Fibroblast of lung (primary cell): ENCODE data around the gene ZNF20. TPM values are rescaled to one million over a fixed set of nuclear protein-coding genes. Genes with fewer than 3 reads are reported as not detected.

ENCODE experiments used
- DNase-seq, 2 donors: peaks; one replicate each; pipeline versions ENCODE4 v3.0.0 to v3.0.0-alpha.2; 2010; ENCODE audit warnings: low read depth in 2 of 2
- H2AFZ ChIP-seq: 2 replicates; pipeline ENCODE4 v1.5.1; 2012; ENCODE audit warnings: low read length, control low read depth, inconsistent platforms
- H3K27ac ChIP-seq: 2 replicates; pipeline ENCODE4 v1.5.1; 2011; ENCODE audit warnings: low read length, control low read depth; ENCODE audit not compliant: insufficient read depth
- H3K27me3 ChIP-seq: 2 replicates; pipeline ENCODE4 v1.5.1; 2011; ENCODE audit warnings: mild to moderate bottlenecking, low read length; ENCODE audit not compliant: control insufficient read depth, insufficient read depth
- H3K36me3 ChIP-seq: 2 replicates; pipeline ENCODE4 v1.5.1; 2011; ENCODE audit warnings: low read length; ENCODE audit not compliant: control insufficient read depth, insufficient read depth
- H3K4me1 ChIP-seq: 2 replicates; pipeline ENCODE4 v1.5.1; 2011; ENCODE audit warnings: low read length; ENCODE audit not compliant: control insufficient read depth, insufficient read depth; ENCODE audit errors: extremely low read depth
- H3K4me2 ChIP-seq: 2 replicates; pipeline ENCODE4 v1.5.1; 2011; ENCODE audit warnings: low read length, control low read depth; ENCODE audit not compliant: insufficient read depth; ENCODE audit errors: extremely low read depth
- H3K4me3 ChIP-seq, 4 experiments: fragments of 200-600 bp in 1 of 4; sonication (generic) in 1 of 4; replicated peaks in 1 of 4; 2 replicates each; pipeline ENCODE4 v1.5.1; 2011 to 2016; ENCODE audit warnings: low read length in 4 of 4, low read depth in 3 of 4, mild to moderate bottlenecking in 3 of 4, control low read depth in 2 of 4, inconsistent platforms in 1 of 4, mixed read lengths in 1 of 4; ENCODE audit not compliant: insufficient read depth in 1 of 4; ENCODE audit errors: control extremely low read depth in 1 of 4
- H3K79me2 ChIP-seq: 2 replicates; pipeline ENCODE4 v1.5.1; 2012; ENCODE audit warnings: mild to moderate bottlenecking, low read length, inconsistent platforms; ENCODE audit not compliant: control insufficient read depth, insufficient read depth
- H3K9ac ChIP-seq: 2 replicates; pipeline ENCODE4 v1.5.1; 2011; ENCODE audit warnings: mild to moderate bottlenecking, low read length, control low read depth; ENCODE audit not compliant: insufficient read depth
- H3K9me3 ChIP-seq: 2 replicates; pipeline ENCODE4 v1.5.1; 2012; ENCODE audit warnings: low read depth, low read length; ENCODE audit not compliant: control insufficient read depth, insufficient read depth
- H4K20me1 ChIP-seq: 2 replicates; pipeline ENCODE4 v1.5.1; 2011; ENCODE audit warnings: low read length; ENCODE audit not compliant: control insufficient read depth, insufficient read depth; ENCODE audit errors: extremely low read depth
- EZH2 ChIP-seq: IDR thresholded peaks from 2 replicates; pipeline ENCODE4 v1.5.1; 2012; ENCODE audit warnings: low read length, control low read depth, mild to moderate bottlenecking; ENCODE audit errors: missing control alignments
- polyA plus RNA-seq, 2 donors: library from polyadenylated mRNA; depleted of rRNA in 1 of 2; stranded (reverse) in 1 of 2; unstranded in 1 of 2; fragments of >200 nt; gene quantifications; 2 replicates each; pipeline ENCODE4 v1.2.1, GENCODE V29; 2011 to 2012; ENCODE audit warnings: missing spikeins in 1 of 2
- total RNA-seq: library from RNA; depleted of rRNA; stranded (reverse); fragments of >200 nt; gene quantifications from 2 replicates; pipeline ENCODE4 v1.2.1, GENCODE V29; 2014
- TF ChIP-seq, protein P1 (sequence below), 2 donors: IDR thresholded peaks in 1 of 2; conservative IDR thresholded peaks in 1 of 2; 1 replicate in 1 of 2; 2 replicates in 1 of 2; pipeline ENCODE4 v1.5.1; 2011 to 2012; ENCODE audit warnings: low read length in 2 of 2, control low read depth in 1 of 2, inconsistent platforms in 1 of 2, low read depth in 1 of 2, mild to moderate bottlenecking in 1 of 2

The ZNF20 gene
- total and polyA plus RNA-seq, 2 donors (not counting 1 experiment from before 2014, with no cell fraction given): 3.3 to 8.6 TPM

- peaks cover 12% of the 10 kb centered on the region for H3K9me3 ChIP-seq
- peaks cover 19% of the 10 kb centered on the region for H3K36me3 ChIP-seq
- H2AFZ ChIP-seq: no peak overlapping the region
- no peaks in the 10 kb centered on the region for H4K20me1 ChIP-seq
- no peak overlapping the region for H3K27ac ChIP-seq
- no peaks in the 10 kb centered on the region for H3K4me1 ChIP-seq
- no peak overlapping the region for H3K4me2 ChIP-seq
- no peaks in the 10 kb centered on the region for H3K27me3 ChIP-seq
- TF ChIP-seq, protein P1, sequence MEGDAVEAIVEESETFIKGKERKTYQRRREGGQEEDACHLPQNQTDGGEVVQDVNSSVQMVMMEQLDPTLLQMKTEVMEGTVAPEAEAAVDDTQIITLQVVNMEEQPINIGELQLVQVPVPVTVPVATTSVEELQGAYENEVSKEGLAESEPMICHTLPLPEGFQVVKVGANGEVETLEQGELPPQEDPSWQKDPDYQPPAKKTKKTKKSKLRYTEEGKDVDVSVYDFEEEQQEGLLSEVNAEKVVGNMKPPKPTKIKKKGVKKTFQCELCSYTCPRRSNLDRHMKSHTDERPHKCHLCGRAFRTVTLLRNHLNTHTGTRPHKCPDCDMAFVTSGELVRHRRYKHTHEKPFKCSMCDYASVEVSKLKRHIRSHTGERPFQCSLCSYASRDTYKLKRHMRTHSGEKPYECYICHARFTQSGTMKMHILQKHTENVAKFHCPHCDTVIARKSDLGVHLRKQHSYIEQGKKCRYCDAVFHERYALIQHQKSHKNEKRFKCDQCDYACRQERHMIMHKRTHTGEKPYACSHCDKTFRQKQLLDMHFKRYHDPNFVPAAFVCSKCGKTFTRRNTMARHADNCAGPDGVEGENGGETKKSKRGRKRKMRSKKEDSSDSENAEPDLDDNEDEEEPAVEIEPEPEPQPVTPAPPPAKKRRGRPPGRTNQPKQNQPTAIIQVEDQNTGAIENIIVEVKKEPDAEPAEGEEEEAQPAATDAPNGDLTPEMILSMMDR (conservative IDR thresholded peaks at IDR 0.05 in 1 of 2, IDR thresholded peaks at IDR 0.05 in 1 of 2; ENCODE audit: low read depth in 1 of 2, low read length in 2 of 2): no peak
- TF ChIP-seq EZH2: no peak
- H3K9ac ChIP-seq: no peak overlapping the region
- peaks cover 7% of the 10 kb centered on the region for H3K79me2 ChIP-seq
- peak; percentile 23 to 31 for DNase-seq
- H3K4me3 ChIP-seq: no peak overlapping the region
These were observed 7.1 kb downstream of the ZNF20 start for GRCh38 chr19:12133069-12133468.

GRCh38 chr19:12126707-12127106, 13.4 kb downstream of the ZNF20 start:
- no peaks in the 10 kb centered on the region for H4K20me1 ChIP-seq
- H3K79me2 ChIP-seq: no peaks in the 10 kb centered on the region
- H3K4me1 ChIP-seq: no peaks in the 10 kb centered on the region
- H3K27ac ChIP-seq: no peak overlapping the region
- H3K9me3 ChIP-seq: no peaks in the 10 kb centered on the region
- H3K27me3 ChIP-seq: no peaks in the 10 kb centered on the region
- TF ChIP-seq, protein P1 (conservative IDR thresholded peaks at IDR 0.05 in 1 of 2, IDR thresholded peaks at IDR 0.05 in 1 of 2; ENCODE audit: low read depth in 1 of 2, low read length in 2 of 2): peak; percentile 24 to 41
- no peak for TF ChIP-seq EZH2
- no peak for DNase-seq
- no peak overlapping the region for H3K9ac ChIP-seq
- no peak overlapping the region for H2AFZ ChIP-seq
- no peak overlapping the region for H3K4me3 ChIP-seq
- no peak overlapping the region for H3K4me2 ChIP-seq
- no peaks in the 10 kb centered on the region for H3K36me3 ChIP-seq

GRCh38 chr19:12117201-12117970, 22.8 kb downstream of the ZNF20 start:
- Histone ChIP-seq H3K9ac (no peak overlapping the region), H4K20me1 (no peaks in the 10 kb centered on the region), H3K27ac (no peak overlapping the region), H3K4me2 (no peak overlapping the region), H3K9me3 (no peaks in the 10 kb centered on the region), H3K36me3 (no peaks in the 10 kb centered on the region), H3K27me3 (no peaks in the 10 kb centered on the region), H3K4me3 (no peak overlapping the region), H3K79me2 (no peaks in the 10 kb centered on the region), H2AFZ (no peak overlapping the region), H3K4me1 (no peaks in the 10 kb centered on the region)
- no peak for DNase-seq
- no peak for TF ChIP-seq EZH2
- TF ChIP-seq, protein P1 (conservative IDR thresholded peaks at IDR 0.05 in 1 of 2, IDR thresholded peaks at IDR 0.05 in 1 of 2; ENCODE audit: low read depth in 1 of 2, low read length in 2 of 2): no peak
